GOT3 (cell line): ENCODE data around the gene HEXIM1.
"Not testable (repeated sequence)": the region's sequence is repeated elsewhere in the genome, so short reads cannot be mapped to it uniquely, and the experiment has no call there.

Source experiments
- DNase-seq: peaks from one replicate; lab custom pipeline; 2025; ENCODE audit warnings: mixed read lengths; lab: John Stamatoyannopoulos, UW

Gene HEXIM1

DNA sequence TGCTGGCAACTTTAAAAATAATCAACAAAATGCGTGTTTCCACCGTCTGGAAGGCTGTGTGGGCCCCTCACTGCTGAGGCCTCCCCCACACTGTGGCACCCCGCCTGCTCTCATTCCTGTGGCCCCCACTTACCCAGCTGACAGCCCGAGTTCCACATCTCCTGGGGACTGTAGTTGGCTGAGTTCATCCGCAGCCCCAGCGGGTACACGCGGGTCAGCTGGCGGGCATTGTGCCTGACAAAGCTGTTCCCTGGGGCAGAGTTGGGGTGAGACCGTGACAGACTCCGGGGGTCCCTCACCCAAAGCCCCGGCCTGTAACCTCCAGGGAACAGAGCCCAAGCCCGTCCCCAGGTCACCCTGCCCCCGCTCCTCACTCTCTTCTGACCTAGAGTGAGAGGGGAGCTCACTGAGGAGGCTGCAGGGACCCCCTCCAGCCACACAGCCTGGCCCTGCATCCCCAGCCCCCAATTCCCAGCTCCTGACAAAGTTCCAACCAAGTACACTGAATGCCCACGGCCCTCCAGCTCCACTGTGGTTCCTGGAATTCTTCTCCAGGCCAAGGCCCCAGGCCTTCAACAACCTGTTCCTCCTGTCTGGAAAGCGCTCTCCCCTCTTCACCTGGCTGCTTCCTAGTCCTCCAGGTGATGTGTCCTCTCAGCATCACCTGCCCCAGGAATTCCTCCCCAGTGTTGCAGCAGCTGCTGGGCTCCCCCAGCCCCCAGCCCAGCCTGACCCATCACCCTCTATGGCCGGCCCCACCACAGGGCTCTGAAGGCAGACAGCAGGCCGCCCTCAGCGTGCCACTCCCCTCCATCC, 34.0 kb upstream of the HEXIM1 start:
- DNase-seq = no peak

DNA sequence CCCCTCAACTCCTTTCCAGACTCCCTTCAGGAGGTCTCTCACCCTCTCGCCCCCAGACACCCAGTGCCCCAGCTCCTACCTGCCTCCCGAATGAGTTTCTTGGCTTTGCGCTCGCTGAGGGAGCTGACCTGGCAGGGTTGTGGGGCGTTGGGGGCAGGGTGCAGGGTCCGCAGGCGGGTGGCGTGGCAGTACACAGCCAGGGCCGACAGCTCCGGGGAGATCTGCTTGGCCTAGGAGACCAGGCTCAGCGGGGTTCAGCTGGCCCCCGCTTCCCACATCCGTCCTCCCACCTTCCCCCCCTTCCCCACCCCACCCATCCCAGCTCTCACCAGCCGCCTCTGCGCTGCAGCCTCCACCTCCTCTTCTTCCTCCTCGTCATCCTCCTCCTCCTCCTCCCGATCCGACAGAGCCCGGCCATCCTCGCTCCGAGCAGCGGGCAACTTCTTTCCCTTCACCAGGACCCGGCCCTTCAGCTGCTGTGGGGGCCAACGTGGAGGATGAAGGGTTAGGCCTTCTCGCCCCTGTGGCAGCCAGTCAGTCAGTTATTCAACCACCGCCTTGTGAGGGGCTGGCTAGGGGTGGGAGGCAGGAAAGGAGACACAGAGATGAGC, 33.2 kb upstream of the HEXIM1 start:
- no peak for DNase-seq

DNA sequence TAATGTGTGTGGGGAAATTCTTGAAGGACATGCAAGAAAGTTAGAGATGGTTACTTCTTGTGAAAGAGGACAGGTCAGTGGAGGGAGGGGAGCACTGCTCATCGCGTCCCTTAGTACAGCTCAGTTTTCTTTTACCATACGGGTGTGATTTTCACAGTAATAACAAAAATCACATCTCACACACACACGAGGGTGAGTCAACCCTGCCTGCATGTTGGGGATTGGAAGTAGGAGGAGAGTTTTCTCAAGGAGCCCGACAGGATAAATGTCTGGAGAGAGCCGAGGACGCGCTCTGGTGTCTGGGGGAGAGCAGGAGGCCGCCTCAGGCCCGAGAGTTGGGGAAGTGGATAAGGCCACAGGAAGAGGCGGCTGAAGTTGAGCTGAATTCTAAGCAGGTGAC, 32.4 kb upstream of the HEXIM1 start:
- no peak for DNase-seq

DNA sequence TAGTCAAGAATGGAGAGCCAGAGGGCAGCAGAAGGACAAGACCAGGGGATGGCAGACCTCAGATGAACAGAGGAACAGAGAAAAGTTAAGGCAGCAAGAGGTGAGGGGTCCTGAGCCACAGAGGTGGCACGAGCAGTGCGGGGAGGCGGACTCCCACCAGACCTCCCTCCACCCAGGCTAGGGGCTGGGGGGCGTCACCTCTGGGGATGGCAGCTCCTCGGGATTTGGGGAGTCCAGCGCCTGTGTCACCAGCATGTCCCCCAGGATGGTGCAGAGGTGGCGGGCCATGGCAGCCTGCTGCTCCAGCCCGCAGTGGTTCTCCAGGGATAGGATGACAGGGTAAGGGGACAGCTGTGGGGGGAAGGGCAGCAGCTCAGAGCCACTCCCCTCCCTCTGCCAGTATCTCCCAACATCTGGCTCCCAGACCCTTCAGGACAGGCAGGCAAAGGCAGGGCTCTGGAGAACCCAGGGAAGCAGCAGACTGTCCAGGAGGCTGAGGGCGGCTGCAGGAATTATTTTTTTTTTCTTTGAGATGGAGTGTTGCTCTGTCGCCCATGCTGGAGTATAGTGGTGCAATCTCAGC, 31.8 kb upstream of the HEXIM1 start:
- DNase-seq = no peak

DNA sequence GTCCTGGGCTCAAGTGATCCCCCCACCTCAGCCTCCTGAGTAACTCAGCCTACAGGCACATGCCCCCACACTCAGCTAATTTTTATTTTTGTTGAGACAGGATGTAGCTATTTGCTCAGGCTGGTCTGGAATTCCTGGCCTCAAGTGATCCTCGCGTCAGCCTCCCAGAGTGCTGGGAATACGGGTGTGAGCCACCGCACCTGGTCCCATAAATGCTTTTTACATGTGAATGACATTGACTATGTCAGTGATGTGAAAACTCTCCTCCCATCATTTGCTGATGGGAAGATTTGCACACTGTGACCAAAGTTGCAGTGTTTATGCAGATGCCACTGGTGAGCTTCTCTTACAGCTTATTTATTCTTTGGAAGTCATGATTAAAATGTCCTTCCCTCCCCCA, 30.9 kb upstream of the HEXIM1 start:
- DNase-seq = no peak

DNA sequence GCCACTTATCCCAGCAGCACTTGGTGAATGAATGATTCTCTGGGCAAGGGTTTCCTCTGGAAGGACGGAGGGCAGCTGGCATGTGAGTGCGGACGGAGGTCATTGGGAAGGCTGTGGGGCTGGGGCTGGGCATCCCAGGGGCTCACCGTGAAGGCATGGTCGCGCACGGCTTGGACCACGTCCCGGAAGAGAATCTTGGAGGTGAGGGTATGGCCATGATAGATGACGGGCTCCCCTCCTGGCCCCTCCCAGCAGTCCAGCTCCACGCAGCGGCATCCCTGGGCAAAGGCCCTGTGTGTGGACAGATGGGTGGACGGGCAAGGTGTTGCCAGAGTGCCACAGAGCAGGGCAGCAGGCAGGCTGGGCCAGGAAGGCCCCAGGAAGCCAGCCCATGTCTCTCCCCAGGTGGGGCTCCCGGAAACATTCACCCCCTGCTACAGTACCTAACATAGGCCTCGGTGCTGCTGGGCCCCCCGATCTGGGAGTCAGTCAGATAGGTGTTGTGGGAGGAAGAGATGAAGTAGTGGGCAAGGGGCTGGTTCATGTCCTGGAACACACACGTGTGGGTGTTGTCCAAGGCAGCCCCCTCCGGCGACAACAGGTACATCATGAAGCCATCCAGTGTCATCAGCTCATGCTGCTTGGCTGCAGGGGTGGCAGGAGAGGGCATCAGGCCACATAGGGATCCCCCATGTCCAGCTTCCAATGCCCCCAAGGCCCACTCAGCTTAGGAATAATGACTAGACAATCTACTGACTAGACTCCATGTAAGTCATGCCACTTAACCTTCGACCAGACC, 30.2 kb upstream of the HEXIM1 start:
- no peak for DNase-seq

DNA sequence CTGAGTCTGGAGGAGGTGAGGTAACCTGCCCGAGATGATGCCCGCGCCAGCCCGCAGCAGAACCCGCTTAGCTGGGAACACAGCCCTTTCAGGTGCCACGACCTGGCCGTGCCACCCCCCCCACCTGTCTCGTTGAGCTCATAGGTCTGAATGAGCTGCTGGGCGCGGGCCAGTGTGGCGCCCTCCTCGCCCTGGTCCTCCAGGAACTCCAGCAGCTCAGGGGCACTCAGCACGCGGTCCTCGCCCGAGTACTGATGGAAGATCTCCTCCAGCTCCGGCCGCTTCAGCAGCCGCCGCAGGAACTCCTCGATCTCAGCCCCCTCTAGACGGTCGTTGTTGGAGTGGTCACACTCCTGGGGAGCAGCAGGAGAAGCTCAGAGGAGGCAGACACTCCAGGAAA, 29.6 kb upstream of the HEXIM1 start:
- no peak for DNase-seq

DNA sequence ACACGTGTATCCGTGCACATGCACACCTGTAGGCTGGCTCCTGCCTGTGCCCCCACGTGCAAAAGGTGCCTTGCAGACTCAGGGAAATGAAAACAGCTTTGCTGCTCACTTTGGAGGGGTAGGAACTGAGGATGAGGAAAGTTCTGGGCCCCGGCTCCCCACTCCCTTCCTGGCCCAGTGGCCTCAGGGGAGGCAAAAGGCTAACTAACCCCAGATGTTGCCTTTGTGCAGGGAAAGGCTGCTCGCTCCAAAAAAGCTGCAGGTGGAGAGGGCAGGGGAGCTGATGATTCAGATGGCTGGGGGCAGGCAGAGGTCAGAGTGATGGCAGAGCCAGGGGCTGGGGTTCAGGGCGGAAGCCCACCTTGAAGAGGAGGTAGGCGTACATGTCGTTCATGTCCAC, 28.3 kb upstream of the HEXIM1 start:
- no peak for DNase-seq

DNA sequence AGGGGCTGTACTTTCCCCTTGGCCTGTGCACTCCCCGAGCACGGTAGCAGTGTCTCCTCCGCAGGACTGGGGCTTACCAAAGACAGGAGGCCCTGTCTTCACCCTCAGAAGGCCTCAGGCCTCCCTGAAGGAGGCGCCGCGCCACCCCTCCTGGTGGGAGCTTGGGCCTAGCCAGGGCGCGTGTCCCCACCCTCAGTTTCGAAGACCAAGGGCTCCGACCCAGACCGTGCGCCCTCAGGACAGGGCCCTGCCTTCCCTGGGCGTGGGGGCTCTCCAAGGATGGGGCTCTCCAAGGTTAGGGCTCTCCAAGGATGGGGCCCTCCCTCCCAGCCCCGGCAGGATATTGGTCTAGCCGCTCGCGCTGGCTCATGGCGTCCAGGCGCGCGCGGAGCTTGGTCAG, 27.7 kb upstream of the HEXIM1 start:
- no peak for DNase-seq

DNA sequence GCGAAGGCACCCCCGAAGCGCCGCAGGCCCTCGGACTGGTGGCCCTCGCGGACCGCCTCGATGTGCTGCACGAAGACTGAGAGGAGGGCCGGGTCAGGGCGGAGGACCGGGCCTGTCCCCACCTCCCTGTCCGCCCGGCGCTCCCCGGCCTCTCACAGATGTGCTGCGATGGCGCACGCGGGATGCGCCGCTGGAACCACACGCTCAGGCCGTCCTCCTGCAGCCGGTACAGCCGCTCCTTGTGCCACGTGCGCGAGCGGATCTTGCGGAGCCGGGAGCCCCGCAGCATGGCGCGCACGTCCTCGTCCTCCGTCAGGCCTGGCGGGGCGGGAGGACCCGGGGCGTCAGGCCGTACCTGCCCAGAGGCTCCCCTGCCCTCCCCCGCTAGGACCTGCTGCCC, 27.2 kb upstream of the HEXIM1 start:
- DNase-seq = no peak

DNA sequence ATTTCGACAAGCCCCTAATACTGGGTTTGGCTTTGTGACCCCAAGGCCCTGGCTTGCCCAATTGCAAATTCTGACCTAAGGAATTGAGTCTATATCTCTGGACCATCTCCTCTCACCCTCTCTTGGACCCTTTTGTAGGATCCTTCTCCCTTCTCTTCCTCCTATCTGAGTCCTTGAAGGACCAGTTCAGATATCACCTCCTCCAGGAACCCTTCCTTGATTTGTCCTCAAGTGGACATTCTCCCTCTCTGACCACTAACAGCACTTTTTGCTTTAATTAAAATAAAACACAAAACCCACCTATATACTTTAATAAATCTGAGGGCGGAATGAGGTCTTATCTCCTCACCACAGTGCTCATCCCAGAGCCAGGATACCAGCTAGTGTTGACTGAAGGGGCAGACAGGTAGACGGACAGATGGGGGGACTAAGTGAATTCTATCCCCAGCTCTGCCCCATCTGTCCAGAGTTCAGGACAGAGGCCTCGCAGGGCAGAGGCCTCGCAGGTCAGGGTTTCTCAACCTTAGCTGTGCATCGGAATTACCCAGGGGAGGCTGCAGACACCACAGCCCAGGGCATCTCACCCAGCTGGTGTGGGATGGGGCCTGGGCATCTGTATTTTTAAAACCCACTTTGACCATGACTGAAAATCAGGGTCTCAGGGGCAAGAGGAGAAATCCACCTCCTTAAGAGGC, 25.1 kb upstream of the HEXIM1 start:
- no peak for DNase-seq

DNA sequence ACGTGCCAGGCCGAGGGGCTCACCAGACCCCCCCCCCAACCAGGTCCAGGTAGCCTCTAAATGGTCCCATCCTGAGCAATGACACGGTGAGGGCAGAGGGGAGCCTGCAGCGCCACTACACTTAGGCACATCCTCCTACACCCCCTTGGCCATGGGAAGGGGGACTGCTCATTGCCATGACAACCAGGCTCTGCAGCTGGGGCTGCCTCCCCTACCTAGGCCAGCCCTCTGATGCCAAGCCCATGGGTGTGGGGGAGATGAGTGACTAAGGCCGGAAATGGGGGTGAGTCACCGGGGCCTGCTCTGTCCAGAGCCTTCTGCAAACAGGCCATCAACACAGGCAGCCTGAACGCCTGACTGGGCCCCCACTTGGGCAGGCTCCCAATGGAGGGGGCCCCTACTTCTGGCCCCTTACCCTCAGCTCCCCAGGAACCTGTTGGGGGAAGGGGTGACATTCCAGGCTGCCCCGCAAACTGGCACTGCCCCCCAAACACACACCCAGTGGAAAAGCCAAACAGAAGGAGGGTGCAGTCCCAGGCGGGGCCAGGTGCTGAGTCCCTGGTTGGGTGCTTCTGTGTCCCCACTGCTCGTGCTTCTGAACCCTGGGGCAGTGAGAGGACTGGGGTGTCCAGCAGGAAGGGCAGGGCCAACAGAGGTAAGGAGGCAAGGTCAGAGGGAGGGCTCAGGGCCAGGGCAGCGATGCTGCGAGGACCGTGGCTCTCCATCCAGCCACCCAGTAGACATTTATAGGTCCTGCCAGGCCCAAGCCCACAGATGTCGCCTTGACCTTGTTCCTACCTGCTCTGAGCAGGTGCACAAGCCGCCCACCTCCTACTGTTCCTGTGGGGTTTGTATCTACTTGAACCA, 24.1 kb upstream of the HEXIM1 start:
- peak; percentile 8 for DNase-seq

DNA sequence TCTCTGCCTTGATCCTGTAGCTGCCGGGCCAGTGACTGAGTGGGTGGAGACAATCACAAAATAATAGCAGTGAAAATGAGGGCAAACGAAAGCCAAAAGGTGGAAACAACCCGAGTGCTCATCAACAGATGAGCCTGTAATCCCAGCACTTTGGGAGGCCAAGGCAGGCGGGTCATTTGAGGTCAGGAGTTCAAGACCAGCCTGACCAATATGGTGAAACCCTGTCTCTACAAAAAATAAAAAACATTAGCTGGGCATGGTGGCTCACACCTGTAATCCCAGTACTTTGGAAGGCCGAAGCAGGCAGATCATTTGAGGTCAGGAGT, 23.5 kb upstream of the HEXIM1 start:
- not testable (repeated sequence) for DNase-seq

DNA sequence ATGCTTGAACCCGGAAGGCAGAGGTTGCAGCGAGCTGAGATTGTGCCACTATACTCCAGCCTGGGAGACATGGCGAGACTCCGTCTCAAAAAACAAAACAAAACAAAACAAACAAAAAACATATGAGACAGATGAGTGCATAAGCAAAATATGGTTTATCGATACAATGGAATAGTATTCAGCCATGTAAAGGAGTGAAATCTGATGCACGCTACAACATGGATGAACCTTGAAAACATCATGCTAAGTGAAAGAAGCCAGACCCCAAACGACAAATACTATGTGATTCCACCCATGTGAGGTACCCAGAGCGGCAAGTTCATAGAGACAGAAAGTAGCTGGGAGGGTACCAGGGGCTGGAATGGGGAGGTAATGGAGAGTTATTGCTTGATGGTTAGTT, 22.8 kb upstream of the HEXIM1 start:
- no peak for DNase-seq

DNA sequence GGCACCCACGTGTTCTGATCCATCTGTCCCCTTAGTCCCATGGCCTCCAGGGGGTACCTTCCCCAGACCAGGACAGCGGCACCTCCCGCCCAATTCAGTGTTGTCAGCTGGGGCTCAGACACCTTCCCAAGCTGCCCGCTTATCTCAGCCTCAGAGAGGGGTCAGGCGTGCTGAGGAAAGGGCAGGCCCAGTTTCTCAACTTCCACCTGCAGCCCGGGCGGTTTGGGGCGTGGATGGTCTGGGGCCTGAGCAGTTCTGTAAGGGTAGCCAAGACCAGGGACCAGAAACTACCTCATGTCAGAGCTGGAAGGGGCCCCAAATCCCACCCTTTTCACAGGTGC, 21.1 kb upstream of the HEXIM1 start:
- DNase-seq = no peak

DNA sequence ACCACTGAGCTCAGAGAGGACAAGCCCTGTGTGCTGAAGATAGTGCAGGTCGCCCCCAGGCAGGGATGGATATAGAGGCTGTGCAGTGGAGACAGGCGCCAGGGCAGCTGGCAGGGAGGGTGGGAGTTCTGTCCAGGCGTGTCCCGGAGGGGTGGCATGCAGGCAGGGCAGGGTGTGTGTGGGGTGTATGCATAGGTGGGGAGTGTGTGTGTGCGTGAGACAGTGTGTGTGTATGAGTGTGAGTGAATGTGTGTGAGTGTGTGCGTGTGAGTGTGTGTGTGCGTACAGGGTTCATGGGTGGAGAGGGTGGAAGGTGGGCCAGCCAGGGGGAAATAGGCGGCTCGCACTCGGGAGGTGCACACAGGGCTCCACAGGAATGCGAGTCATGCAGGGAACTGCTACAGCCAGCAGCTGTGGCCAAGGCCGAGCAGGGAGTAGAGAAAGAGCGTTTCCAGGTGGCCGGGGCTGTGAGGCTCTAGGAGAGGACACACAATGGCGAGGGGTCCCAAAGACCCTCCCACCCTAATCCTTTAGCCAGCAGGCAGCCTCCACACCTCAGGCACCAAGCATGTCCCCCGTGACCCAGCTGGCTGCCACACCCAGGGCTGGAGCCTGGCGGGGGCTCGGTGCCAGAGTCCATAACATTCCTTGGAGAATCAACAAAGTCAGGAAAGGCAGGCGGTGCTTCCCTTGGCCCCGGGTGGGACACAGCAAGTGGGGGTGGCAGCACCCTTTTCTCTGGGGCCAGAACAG, 20.6 kb upstream of the HEXIM1 start:
- DNase-seq = no peak

DNA sequence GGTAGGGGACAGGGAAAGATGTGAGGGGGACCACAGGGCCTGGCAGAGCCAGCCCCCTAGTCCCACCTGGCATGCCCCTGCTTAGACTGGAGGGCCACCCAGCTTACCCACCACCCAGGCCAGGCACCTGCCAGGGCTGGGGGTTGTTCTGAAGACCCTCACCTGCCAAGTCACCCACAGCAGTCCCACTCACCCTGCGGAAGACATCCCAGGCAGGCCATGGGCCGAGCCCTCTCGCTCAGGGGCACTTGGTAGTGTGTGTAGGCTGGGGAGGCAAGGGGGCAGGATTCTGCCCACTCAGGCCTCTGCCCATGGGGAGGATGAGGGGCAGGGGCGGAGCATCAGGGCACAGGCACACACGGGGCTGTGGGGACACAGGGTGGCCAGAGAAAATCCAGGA, 19.9 kb upstream of the HEXIM1 start:
- no peak for DNase-seq

DNA sequence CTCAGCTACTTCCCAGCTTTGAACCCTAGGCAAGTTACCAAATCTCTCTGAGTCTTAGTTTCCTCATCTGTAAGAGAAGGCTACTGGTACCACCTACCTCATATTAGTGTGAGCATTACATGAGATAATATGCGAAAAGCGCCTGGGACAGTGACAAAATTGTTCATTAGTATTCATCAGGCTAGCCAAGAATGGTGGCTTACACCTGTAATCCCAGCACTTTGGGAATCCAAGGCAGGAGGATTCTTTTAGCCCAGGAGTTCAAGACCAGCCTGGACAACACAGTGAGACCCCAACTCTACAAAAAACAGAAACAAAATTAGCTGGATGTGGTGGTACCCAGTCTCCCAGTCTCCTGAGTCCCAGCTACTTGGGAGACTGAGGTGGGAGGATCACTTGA, 19.3 kb upstream of the HEXIM1 start:
- no peak for DNase-seq

DNA sequence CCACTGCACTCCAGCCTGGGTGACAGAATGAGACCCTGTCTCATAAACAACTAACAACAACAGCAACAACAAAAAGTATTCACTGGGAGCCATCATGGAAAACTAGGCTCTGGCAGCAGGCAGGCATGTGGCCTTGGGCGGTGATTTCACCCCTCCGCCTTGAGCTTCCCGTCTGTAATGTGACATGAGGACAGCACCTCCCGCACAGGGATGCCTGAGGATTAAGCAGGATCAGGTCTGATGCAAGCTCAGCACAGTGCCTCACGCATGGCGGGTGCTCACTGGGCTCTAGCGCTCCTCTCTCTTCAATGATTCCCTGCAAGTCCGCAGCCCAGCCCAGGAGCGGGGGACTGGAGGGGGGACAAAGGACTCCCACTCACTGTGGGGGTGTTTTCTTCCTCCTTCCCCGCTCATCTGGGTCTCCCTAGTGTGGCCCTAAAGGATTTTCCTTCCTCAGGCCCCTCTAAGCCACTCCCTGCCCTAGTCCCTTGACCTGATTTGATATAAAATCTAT, 18.8 kb upstream of the HEXIM1 start:
- DNase-seq = no peak

DNA sequence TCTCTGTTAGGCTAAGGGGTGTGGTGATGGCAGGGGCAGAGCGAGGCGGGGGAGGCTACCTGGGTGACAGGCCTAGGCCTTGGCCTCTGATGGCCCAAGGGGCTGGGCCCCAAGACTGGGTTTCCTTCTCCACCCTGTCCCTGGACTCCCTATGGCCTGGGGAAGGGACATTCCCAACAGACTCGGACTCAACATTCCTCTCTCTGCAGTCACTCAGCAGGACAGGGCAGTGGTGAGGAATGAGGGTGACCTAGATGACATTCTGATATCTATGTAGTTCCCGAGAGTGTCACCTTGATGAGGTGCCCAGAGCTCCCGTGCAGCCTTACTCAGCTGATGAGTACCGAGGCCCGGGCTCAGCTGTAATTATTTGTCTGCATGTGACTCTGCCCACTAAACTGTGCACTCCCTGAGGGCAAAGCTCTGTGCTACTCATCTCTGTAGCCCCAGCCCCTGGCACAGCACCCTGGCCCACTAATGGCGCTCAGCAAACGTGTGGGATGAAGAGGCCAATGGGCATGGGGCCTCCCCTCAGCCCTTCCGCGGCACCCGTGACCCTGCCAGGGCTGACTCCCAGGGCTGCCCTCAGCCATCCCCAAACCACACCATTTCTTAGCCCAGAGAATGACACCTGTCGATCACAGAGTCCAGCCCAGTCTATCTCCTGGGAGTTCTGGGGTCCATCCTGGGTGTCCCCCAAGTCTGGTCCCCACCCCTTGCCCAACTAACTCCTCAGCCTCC, 18.2 kb upstream of the HEXIM1 start:
- no peak for DNase-seq
